Natural killer cell (primary cell): ENCODE measurements around the gene CLRN3. TPM values are rescaled to one million over a fixed set of nuclear protein-coding genes. Genes with fewer than 3 reads are reported as not detected.

ENCODE experiments used
- ATAC-seq, 3 donors: fragments of 150-1000 bp in 2 of 3; fragments of 200-7000 bp in 1 of 3; cut with Tn5 transposase; 1 replicate in 1 of 3; 2 replicates in 2 of 3; pipeline ENCODE4 v1.10.0; 2021; ENCODE audit warnings: mild to moderate bottlenecking in 2 of 3, moderate library complexity in 2 of 3
- DNase-seq, 2 donors: peaks; one replicate each; pipeline versions ENCODE4 v3.0.0 to v3.0.0-alpha.2; 2013 to 2021; ENCODE audit warnings: mixed read lengths in 1 of 2
- H3K27ac ChIP-seq: one replicate; pipeline ENCODE4 v1.5.1; 2013; ENCODE audit warnings: mild to moderate bottlenecking, low read length
- H3K27me3 ChIP-seq: one replicate; pipeline ENCODE4 v1.6.1; 2013; ENCODE audit warnings: low read length; ENCODE audit not compliant: control insufficient read depth, insufficient read depth
- H3K36me3 ChIP-seq: one replicate; pipeline ENCODE4 v1.6.1; 2013; ENCODE audit warnings: low read length; ENCODE audit not compliant: control insufficient read depth, insufficient read depth
- H3K4me1 ChIP-seq: one replicate; pipeline ENCODE4 v1.6.1; 2013; ENCODE audit warnings: low read length; ENCODE audit not compliant: control insufficient read depth, insufficient read depth
- H3K4me3 ChIP-seq: one replicate; pipeline ENCODE4 v1.5.1; 2013; ENCODE audit warnings: low read length
- H3K9me3 ChIP-seq: one replicate; pipeline ENCODE4 v1.6.1; 2013; ENCODE audit warnings: low read length; ENCODE audit not compliant: control insufficient read depth, insufficient read depth
- H3K27ac Mint-ChIP-seq, 2 donors: one replicate each; pipeline ENCODE4 v1.8.0; 2022; ENCODE audit warnings: mild to moderate bottlenecking in 2 of 2, mixed read lengths in 2 of 2, moderate library complexity in 1 of 2
- H3K27me3 Mint-ChIP-seq, 2 donors: one replicate each; pipeline ENCODE4 v1.8.0; 2022; ENCODE audit warnings: low read depth in 2 of 2, mixed read lengths in 2 of 2
- H3K36me3 Mint-ChIP-seq: one replicate; pipeline ENCODE4 v1.8.0; 2022; ENCODE audit warnings: mixed read lengths
- H3K4me1 Mint-ChIP-seq, 2 donors: one replicate each; pipeline ENCODE4 v1.8.0; 2022; ENCODE audit warnings: mixed read lengths in 2 of 2
- H3K4me3 Mint-ChIP-seq: one replicate; pipeline ENCODE4 v1.8.0; 2022; ENCODE audit warnings: mild to moderate bottlenecking, moderate library complexity, mixed read lengths
- H3K9me3 Mint-ChIP-seq, 2 donors: one replicate each; pipeline ENCODE4 v1.8.0; 2022; ENCODE audit warnings: mixed read lengths in 2 of 2
- WGBS: methylation state at CpG from one replicate; pipeline ENCODE4 v1.1.7; 2013; ENCODE audit warnings: missing lambda C conversion rate; ENCODE audit not compliant: insufficient coverage; 5-methylcytosine and 5-hydroxymethylcytosine counted together
- intact Hi-C: fragments of 100-400 bp; cut with micrococcal nuclease; formaldehyde crosslinking; loops from one replicate; pipeline ENCODE4 v1.14.2; 2022
- total RNA-seq, 4 donors: library from RNA; stranded (reverse); fragments of 120-200 nt in 1 of 4; gene quantifications; one replicate each; pipeline versions ENCODE4 v1.2.3 to v1.2.4, GENCODE V29; 2013 to 2022
- TF ChIP-seq, protein P1 (sequence below): fragments of 200-600 bp; IDR thresholded peaks from one replicate; pipeline ENCODE4 v1.8.0; 2022; ENCODE audit warnings: antibody characterized with exemption

The CLRN3 gene
- total RNA-seq, 3 donors from 2014 or later (not counting 1 experiment from before 2014, with no cell fraction given) = not detected

DNA sequence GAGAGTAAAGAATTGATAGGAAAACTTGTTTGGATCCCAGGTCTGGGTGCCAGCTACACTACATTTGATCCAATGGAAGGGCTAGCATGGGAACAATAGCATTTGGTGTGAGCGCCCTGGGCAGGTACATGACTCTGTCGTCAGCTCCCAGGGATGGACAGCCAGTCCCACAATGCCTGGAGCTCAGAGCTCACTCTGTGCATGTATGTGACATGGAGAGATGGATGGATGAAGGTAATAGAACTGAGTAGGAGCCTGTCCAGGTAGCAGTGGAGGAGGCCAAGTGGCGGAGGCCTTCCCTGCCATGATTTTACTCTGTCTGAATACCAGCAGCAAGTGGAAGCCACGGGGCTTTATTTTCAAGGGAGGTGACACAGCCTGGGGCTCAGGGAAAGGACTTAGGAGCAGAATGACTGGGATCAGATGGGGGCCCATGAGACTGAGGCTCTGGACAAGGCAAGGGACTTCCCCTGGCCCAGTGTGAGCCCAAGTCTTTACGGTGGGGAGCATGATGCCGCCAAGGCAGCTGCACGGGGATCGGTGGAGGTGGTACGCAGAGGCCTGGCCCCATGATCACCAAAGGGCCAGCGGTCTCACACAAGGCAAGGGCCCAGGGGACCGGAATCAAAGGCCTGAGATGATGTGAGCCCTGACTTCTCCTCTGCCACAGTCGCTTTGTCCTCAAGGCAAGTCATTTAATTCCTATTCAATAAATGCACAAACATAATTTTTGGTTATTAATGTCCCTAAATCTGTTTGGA lies 20.0 kb upstream of the CLRN3 start:
- Histone ChIP-seq H3K4me3 (no peak overlapping the region), H3K4me1 (peaks cover 1% of the 10 kb centered on the region), H3K27ac (no peak overlapping the region), H3K27me3 (peaks cover 10% of the 10 kb centered on the region), H3K36me3 (no peaks in the 10 kb centered on the region), H3K9me3 (no peaks in the 10 kb centered on the region)
- intact Hi-C loops = no loop called here
- ATAC-seq = no peak
- WGBS = 91% methylated on average over 12 of the region's 12 CpGs
- no peak for DNase-seq
- H3K9me3 Mint-ChIP-seq = no peaks in the 10 kb centered on the region
- H3K4me3 Mint-ChIP-seq = no peak overlapping the region
- no peaks in the 10 kb centered on the region for H3K36me3 Mint-ChIP-seq
- peaks cover 13 to 34% of the 10 kb centered on the region in 2 donors for H3K27me3 Mint-ChIP-seq
- H3K27ac Mint-ChIP-seq = no peak overlapping the region
- TF ChIP-seq, protein P1, sequence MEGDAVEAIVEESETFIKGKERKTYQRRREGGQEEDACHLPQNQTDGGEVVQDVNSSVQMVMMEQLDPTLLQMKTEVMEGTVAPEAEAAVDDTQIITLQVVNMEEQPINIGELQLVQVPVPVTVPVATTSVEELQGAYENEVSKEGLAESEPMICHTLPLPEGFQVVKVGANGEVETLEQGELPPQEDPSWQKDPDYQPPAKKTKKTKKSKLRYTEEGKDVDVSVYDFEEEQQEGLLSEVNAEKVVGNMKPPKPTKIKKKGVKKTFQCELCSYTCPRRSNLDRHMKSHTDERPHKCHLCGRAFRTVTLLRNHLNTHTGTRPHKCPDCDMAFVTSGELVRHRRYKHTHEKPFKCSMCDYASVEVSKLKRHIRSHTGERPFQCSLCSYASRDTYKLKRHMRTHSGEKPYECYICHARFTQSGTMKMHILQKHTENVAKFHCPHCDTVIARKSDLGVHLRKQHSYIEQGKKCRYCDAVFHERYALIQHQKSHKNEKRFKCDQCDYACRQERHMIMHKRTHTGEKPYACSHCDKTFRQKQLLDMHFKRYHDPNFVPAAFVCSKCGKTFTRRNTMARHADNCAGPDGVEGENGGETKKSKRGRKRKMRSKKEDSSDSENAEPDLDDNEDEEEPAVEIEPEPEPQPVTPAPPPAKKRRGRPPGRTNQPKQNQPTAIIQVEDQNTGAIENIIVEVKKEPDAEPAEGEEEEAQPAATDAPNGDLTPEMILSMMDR = no peak
- no peaks in the 10 kb centered on the region for H3K4me1 Mint-ChIP-seq

- TF ChIP-seq, protein P1 = no peak
- Histone ChIP-seq H3K4me3 (no peak overlapping the region), H3K27me3 (peaks cover 11% of the 10 kb centered on the region), H3K27ac (no peak overlapping the region), H3K4me1 (peaks cover 5% of the 10 kb centered on the region), H3K9me3 (no peaks in the 10 kb centered on the region), H3K36me3 (no peaks in the 10 kb centered on the region)
- Mint-ChIP-seq H3K4me1 (no peaks in the 10 kb centered on the region), H3K36me3 (no peaks in the 10 kb centered on the region), H3K27ac (no peak overlapping the region), H3K27me3 (peaks cover 13 to 34% of the 10 kb centered on the region in 2 donors), H3K4me3 (no peak overlapping the region), H3K9me3 (no peaks in the 10 kb centered on the region)
- ATAC-seq = no peak
- intact Hi-C loops = no loop called here
- no peak for DNase-seq
- WGBS = 96% methylated on average over 4 of the region's 4 CpGs
These were observed 19.1 kb upstream of the CLRN3 start for GRCh38 chr10:127911867-127912257.

DNA sequence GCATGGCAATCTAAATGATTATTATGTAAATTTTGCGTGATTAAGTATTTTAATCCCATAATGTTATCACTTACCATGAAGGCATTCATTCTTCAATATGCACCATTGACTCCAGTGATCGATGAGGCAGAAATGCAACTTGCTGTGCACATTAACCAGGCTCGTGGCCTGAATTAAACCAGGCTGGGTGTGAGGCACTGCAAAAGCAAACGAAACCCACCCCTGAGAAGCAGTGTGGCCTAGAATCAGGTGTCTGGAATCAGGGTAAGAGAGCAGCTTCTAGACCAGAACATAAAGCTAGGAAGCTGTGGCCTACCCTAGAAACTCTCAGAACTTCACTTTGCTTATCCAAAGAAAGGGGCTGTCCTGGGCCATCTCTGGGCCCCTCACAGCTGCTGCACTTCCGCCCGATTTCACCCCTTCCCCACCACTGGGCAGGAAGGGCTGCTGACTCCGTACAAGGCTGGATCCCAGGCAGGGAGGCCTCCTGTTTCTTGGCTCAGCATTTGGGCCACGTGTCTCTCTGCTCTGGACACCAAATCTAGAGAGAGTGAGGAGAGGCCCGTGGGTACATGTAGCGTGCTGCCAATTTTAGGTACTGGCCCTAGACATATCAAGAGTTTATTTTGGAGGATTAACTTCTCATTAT lies 18.6 kb upstream of the CLRN3 start:
- DNase-seq (no peak), ATAC-seq (no peak)
- H3K36me3 ChIP-seq = no peaks in the 10 kb centered on the region
- no peak overlapping the region for H3K27ac Mint-ChIP-seq
- 77% methylated on average over 10 of the region's 10 CpGs for WGBS
- peaks cover 17 to 38% of the 10 kb centered on the region in 2 donors for H3K27me3 Mint-ChIP-seq
- H3K9me3 ChIP-seq = no peaks in the 10 kb centered on the region
- H3K36me3 Mint-ChIP-seq = no peaks in the 10 kb centered on the region
- peaks cover 11% of the 10 kb centered on the region for H3K27me3 ChIP-seq
- no peak overlapping the region for H3K4me3 ChIP-seq
- H3K4me1 Mint-ChIP-seq = no peaks in the 10 kb centered on the region
- intact Hi-C loops = no loop called here
- TF ChIP-seq, protein P1 = no peak
- peaks cover 9% of the 10 kb centered on the region for H3K4me1 ChIP-seq
- no peaks in the 10 kb centered on the region for H3K9me3 Mint-ChIP-seq
- H3K4me3 Mint-ChIP-seq = no peak overlapping the region
- no peak overlapping the region for H3K27ac ChIP-seq
